HTERT RPE-1 (cell line): ENCODE data around the gene VASH1.
"Not testable (repeated sequence)": the region's sequence is repeated elsewhere in the genome, so short reads cannot be mapped to it uniquely, and the experiment has no call there.

ENCODE experiments used
- in situ Hi-C: fragments of 300-500 bp; cut with MboI; formaldehyde crosslinking; loops from 4 replicates; pipeline ENCODE4 v1.14.3; 2020; ENCODE audit warnings: low sequenced_read_pairs

The VASH1 gene

DNA sequence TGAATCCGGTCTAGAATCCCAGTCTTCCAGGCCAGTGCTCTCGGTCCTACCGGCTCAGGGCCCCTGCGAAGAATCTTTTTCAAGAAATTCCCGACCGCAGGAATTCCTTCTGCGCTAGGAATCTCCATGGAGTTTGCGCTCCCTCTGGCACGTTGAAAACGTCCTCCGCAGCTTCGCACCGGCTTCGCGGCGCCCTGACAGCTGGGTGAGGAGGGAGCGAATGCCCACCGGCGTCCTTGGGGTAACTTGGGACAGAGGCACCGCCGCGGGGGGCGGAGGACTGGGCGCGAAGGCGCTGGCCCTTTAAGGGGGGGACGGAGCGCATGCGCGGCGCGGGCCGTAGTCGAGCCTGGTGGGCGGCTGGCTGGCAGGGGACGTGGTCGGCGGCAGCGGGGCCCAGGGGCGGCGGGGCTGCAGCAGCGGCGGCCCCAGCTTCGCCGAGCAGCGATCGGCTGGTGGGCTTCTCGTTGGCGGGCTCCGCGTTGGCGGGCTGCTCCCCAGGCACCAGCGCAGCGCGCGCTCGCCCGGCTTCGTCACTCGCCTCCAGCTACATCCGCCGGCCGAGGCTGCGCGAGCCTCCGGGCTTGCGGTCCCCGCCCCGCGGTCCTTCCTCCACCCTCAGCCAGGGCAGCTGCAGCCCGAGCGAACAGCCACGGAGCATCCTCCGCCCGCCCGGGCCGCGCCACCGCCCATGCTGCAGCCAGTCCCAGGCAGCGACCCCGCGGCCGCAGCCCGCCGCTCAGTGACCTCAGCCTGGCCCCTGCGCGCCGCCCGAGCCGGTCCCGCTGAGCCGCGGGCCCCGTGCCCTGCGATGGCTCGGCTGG lies at the start of gene VASH1:
Gene VASH1 (plus strand): TSS at position 333 of the 824 bp plus-strand sequence. CDS start 1,354 bp downstream, outside the sequence.
- in situ Hi-C loops: no loop called here

DNA sequence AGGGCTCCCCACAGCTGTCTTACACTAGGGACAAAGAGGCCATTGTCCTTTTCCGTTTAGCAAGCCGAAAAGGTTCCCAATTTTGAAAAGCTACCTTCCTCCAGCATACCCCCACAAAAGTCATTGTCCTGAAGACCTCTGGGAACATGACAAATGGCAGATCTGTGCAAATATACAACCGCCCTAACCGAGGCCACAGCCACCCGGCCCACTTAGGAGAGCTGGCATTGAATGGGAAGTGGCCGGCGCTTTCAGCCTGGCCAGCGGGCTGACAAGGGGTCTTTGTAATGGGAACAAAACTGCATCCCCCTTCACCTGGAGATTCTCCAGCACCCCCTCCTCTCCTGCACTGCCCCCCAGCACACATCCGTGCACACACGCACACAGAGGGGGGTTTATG lies 48.1 kb upstream of the VASH1 start:
- in situ Hi-C loops: no loop called here

DNA sequence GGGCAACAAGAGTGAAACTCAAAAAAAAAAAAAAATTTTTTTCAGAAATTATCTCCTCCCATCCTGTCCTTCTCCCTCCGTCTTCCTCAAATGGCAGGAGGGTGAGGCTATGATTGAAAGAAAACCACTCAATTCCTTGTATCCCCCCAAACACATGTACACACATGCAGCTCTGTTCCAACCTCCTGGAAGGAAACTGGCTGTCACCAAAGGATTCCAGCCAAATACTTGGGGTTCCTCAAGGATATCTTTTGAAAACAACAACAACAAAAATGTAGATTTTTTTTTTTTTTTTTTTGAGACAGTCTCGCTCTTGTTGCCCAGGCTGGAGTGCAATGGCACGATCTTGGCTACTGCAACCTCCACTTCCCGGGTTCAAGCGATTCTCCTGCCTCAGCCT lies 46.8 kb upstream of the VASH1 start:
- in situ Hi-C loops: no loop called here

DNA sequence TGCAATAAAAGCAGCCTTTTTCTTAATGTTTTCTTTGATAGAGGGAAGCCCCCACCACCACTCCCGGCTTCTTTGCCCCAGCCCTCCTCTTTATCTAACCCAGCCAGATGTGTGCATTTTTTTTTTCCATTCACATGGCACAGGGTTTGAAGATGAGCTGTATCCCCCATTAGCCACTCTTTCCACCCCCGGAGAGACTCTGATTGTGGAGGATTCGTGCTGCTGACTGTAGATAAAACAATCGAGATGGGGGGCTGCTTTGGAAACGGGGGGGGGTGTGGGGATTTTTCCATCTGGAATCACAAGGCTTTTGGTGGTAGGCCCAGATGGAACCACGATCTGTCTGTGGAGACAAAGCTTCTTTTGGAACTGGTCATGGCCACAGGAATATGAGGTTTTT lies 46.2 kb upstream of the VASH1 start:
- in situ Hi-C loops: no loop called here

DNA sequence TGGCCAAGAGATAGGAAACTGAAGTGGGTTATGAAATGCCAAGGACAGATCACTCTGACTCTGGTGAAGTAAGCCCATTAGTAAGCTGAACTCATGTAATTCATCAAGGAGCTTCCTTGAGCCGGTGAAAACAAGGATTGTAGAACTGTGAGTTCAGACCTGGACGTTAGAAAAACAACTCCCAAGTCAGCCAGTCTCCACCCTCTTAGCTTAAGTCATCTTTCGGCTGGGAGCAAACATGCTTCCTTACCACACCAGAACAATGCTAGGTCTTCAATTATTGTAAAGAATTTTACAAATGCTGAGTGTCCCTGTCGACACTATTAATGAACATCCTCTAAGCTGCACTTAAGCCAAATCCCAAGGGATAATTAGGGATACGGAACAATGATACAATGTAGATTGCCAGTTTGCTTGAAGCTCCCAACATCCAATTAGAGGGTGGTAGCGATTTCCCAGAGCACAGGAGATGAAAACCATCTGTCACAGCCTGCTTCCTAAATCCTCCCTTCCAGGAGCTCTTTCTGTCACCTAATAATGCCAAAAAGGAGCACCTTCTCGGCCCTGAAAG lies 45.7 kb upstream of the VASH1 start:
- in situ Hi-C loops: no loop called here

DNA sequence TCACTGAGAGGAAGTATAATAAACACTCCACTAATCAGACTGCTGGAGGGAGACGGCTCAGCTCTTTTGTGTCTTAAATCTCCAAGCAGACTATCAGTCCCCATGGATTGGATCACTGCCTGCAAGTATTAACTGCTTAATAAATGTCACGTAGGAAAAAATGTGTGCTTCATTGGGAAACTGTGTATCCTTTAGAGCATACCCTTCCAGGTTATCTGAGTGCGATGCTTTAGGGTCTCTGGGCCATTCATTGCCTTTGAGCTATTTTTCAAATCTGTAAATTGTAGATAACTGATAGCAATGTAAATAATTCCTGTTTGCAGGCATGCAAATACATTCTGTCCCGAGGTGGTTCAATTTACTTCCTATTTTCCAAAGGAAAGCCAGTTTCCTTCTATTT lies 45.0 kb upstream of the VASH1 start:
- in situ Hi-C loops: no loop called here

DNA sequence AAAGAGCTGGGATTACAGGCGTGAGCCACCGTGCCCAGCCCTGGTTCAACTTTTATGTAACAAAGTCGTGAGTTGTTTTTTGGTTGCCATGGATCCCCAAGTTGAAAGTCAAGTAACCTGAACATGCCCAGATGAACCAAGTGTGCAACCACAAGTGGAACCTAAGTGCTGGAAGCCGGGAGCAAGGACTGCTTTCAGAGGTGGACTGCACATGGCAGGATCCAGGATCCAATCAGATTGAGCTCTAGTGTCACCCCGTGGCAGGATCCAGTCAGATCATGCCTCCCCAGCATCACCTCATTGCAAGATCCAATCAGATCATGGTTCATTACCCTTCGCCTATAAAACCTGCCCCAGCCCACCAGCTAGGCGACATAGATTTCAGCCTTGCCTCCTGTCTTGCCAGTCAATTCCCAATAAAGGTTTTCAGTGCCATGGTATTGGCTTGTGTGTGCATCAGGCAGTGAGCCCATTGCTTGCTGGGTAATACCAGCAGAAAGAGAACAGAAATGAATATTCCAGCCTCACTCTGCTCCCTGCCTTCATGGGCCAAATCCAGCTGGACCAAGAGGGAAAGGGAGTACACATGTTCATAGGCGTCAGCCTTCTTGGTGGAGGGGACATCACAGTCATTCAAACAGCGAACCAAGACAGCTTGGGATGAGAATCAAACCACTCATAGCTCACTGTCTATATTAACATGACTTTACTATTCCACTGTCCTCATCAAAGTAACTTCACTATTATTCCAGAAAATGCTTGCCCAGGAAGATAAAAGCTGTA lies 43.6 kb upstream of the VASH1 start:
- in situ Hi-C loops: no loop called here

DNA sequence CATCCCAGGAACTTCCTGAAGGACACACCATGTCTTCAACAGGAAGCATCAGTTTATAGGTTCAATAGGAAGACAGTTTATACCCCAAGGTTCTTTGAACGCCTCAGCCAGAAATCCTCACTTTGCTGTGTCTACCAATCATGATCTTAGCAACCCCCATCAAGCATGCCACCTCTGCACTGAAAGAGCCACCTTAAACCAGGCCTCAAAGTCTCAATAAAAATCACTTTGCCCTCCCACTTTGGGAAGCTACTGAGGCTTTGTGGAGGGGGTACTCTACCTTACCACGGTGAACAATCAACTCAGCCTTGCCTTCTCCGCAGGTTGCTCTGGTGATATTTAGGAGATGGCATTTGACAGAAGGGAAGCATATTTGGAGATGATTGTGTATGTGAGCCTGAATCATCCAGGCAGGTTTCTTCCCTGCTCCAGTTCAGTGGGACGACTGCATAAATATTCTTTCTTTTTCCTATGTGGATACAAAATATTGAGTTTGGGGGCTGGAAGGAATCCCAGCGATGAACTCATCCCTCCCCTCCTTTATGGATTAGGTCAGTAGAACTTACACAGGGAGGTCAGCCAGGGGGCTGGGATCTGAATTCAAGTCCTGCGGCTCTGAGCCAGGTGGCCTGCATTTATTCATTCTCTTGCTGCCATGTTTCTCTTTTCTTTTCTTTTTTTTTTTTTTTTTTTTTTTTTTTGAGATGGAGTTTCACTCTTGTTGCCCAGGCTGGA lies 42.8 kb upstream of the VASH1 start:
- in situ Hi-C loops: no loop called here

DNA sequence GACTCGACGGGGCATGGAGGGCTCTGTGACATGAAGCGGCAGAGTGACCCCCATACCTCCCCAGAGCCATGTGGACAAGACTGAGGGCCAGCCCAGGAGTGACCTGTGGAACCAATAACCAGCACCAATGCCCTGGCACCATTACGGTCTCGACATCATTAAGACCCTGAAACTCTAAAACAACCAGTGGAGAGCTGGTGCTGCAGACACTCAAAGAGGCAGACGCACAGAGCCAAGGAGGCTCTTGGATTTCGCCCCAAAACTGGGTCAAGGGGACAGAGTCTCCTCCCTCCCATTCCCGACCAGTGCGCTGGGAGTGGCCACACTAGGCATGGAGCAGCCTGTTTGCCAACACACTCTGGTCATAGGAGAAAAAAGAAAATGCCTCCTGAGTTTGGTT lies 41.6 kb upstream of the VASH1 start:
- in situ Hi-C loops: no loop called here

DNA sequence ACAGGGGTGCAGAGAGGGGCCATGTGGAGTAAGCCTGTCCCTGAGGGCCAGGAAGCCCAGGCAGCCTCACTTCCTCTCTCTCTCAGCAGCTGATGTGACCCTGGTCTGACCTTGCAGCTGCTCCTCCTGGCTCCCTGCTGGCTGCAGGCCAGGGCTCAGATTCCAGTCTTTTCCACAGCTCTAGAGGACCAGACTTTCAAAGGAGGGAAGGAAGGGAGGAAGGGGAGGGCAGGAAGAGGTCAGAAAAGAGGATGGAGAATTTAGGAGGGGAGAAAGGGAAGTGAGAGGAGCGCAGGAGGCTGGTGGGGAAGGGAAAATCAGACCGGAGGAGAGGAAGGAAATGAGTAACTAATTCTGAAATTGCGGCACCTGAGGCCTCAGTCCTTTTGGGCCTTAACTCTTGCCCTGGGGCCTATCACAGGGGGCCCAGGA lies 40.9 kb upstream of the VASH1 start:
- in situ Hi-C loops: no loop called here

DNA sequence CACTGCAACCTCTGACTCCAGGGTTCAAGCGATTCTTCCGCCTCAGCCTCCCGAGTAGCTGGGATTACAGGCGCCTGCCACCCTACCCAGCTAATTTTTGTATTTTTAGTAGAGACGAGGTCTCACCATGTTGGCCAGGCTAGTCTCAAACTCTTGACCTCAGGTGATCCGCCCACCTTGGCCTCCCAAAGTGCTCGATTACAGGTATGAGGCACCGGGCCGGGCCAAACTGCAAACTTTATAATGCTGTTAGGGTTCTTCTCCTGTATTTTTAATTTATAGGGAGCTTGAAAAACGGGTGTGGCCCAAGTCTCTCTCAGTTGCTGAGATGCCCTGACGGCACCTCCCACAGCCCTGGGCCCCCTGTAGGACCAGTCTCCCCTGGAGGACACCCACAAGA lies 39.8 kb upstream of the VASH1 start:
- in situ Hi-C loops: not testable (repeated sequence)

DNA sequence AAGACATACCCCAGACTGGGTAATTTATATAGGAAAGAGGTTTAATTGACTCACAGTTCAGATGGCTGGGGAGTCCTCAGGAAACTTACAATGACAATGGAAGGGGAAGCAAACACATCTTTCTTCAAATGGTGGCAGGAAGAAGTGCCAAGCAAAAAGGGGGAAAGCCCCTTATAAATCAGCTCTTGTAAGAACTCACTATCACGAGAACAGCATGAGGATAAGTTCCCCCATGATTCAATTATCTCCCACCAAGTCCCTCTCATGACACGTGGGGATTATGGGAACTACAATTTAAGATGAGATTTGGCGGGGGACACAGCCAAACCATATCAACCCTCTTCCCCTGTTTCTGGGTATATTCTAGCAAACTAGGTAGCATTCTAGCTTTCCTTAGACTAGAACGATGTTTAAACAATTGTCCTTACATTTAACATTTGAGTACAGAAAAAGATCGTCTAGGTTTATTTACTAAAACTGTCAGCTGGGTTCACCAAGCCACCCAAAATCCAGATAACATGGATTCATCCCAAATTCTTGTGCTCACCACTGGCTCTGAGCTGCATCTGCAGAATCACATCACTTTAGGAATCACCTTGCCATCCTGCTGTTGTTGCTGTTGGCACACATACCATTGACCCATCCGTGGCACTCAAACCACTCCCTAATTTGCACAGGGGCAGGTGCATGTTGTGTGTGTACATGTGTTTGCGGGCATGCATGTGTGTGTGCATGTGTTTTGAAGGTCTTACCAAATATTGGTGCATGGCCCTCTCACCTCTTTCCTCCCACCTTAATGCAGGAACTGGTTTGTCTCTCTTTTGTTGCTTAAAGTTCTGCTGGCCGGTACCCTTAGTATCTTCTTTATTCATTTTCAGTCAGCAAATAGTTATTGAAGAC lies 36.4 kb upstream of the VASH1 start:
- in situ Hi-C loops: no loop called here

DNA sequence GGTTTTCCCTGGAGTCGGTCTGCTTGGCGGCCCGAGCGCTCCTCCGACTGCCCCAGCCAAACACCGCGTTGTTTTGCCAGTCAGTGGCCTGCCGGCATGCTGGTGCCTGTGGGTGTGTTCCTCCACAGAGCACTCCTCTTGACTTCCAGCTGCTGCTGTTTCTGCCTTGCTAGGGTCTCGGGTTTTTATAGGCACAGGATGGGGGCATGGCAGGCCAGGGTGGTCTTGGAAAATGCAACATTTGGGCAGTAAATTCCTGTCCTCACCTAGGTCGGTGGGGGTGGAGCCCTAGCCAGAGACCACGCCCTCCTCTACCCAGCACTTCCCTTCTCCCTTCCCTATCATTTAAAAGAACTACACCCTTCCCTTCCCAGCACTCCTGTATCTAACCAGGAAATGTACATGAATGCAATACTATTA lies 34.7 kb upstream of the VASH1 start:
- in situ Hi-C loops: no loop called here

DNA sequence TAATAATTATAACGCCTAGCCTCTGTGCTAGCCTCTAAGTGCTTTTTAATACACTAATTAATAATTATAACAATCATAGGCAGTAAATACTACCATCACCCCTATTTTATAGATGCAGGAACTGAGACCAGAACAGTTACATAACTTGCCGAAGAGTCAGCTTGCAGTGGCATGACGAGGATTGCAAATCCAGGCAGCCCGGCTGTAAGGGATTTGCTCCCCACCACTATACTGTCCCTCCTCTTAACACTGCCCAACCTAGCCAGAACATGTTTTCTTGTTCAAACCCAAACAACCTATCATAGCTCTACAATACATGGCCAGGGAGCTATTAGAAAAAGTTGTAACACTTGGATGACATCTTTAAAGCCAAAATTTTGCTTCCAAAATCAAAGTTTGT lies 33.9 kb upstream of the VASH1 start:
- in situ Hi-C loops: no loop called here

DNA sequence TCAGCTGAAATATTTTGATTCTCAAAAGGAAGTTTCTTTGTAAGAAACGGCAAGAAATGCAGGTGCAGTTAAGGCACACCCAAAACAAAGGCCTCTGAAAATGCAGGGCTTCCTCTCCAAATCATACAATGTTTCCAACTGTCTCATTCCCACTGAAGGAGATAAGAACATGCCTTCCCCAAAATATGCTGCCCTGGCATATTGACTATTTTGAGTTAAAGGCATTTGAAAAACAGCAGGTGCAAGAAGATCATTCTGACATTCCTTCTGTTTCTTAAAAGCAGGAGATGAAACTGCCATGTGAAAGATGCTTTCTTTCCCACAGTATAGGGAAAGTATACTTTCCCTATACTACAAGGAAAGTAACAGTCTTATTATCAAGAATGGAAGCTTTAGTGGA lies 33.4 kb upstream of the VASH1 start:
- in situ Hi-C loops: no loop called here

DNA sequence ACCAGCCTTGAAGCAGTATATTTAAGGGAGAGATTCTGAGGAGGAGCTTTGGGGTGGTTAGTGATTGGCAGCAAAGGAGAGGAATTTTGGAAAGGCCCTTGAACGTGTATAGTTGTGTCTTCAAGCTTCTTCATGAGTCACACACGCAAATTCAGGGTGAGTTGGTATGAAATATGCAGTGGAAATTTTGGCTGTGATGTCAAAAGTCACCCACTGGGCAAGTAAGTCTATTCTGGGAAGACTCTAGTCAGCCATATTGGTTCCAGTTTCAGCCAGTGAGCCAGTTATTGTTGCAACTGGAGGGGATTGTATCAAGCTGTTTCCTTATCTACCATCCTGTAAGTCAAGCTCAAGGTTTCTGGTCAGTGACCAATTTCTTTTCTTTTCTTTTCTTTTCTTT lies 32.0 kb upstream of the VASH1 start:
- in situ Hi-C loops: no loop called here

DNA sequence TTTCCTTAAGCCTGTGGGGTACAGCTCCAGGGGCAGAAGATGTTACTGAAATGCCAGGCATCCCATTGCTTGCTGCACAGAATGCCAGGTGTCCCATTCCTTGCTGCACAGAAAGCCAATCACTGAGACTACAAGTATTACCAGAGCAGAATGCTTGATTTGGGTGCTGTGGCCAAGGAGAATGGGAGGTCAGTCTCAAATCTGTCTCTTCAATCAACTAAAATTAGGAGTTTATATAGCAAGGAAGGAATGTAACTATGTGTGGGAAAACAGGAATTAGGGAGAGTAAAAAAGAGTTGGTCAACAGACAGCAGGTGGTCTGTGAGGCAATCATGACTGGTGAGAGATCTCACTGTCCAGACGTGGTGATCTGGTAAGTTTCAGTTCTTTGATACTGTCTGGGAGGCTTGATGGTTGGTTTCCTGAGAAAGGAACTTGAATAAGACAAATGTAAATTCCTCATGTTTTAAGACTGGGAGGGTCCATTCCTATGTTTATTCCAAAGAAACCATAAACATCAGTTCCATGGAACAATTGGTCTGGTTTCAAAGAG lies 31.2 kb upstream of the VASH1 start:
- in situ Hi-C loops: no loop called here

DNA sequence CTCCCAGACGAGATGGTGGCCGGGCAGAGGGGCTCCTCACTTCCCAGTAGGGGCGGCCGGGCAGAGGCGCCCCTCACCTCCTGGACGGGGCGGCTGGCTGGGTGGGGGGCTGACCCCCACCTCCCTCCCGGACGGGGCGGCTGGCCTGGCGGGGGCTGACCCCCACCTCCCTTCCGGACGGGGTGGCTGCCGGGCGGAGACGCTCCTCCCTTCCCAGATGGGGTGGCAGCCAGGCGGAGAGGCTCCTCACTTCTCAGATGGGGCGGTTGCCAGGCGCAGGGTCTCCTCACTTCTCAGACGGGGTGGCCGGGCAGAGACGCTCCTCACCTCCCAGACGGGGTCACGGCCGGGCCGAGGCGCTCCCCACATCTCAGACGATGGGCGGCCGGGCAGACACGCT lies 26.8 kb upstream of the VASH1 start:
- in situ Hi-C loops: not testable (repeated sequence)

DNA sequence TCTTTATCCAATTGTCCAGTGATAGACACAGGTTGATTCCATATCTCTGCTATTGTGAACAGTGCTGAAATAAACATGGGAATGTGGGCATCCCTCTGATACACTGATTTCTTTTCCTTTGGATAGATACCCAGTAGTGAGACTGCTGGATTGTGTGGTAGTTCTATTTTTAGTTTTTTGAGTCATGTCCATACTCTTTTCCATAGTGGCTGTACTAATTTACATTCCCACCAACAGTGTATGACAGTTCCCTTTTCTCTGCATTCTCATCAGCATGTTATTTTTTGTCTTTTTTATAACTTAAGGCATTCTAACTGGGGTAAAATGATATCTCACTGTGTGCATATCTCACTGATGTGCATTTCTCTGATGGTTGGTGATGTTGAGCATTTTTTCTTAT lies 24.8 kb upstream of the VASH1 start:
- in situ Hi-C loops: no loop called here

DNA sequence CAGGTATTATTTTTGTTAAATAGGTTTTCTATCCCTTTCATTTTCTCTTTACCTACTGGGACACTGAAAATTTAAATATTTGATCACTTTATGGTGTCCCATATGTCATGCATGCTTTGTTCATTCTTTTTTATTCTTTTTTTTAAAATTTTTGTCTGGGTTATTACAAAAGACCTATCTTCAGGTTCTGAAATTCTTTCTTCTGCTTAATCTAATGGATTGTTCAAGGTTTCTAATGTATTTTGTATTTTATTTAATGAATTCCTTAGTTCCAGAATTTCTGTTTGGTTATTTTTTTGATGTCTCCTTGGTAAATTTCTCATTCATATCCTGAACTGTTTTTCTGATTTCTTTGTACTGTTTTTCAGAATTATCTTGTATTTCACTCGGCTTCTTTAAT lies 20.2 kb upstream of the VASH1 start:
- in situ Hi-C loops: no loop called here
